H9 (cell line): ENCODE results near the gene ENTPD6. TPM values are rescaled to one million over a fixed set of nuclear protein-coding genes. Genes with fewer than 3 reads are reported as not detected.

Source experiments
- DNase-seq: peaks from one replicate; pipeline ENCODE4 v3.0.0-alpha.2; 2017
- H2AFZ ChIP-seq: one replicate; pipeline ENCODE4 v1.6.1; 2013; ENCODE audit warnings: mild to moderate bottlenecking, low read length, control low read depth, moderate library complexity
- H2AK5ac ChIP-seq: 2 replicates; pipeline ENCODE4 v1.6.1; 2013; ENCODE audit warnings: low read length, control low read depth, mixed read lengths; ENCODE audit not compliant: insufficient read length
- H2BK120ac ChIP-seq: one replicate; pipeline ENCODE4 v1.6.1; 2013; ENCODE audit warnings: low read depth, mild to moderate bottlenecking, low read length, control low read depth, inconsistent platforms; ENCODE audit not compliant: poor library complexity, severe bottlenecking
- H2BK12ac ChIP-seq: 2 replicates; pipeline ENCODE4 v1.6.1; 2013; ENCODE audit warnings: low read length, control low read depth, mixed read lengths, low read depth; ENCODE audit not compliant: insufficient read length
- H2BK15ac ChIP-seq: 2 replicates; pipeline ENCODE4 v1.6.1; 2013; ENCODE audit warnings: low read depth, low read length, control low read depth
- H2BK20ac ChIP-seq: one replicate; pipeline ENCODE4 v1.6.1; 2013; ENCODE audit warnings: low read depth, mild to moderate bottlenecking, low read length, control low read depth, inconsistent platforms; ENCODE audit not compliant: poor library complexity, severe bottlenecking
- H2BK5ac ChIP-seq: 2 replicates; pipeline ENCODE4 v1.6.1; 2013; ENCODE audit warnings: low read length, control low read depth, mixed read lengths; ENCODE audit not compliant: insufficient read length
- H3K14ac ChIP-seq: 2 replicates; pipeline ENCODE4 v1.6.1; 2013; ENCODE audit warnings: low read length, control low read depth; ENCODE audit not compliant: insufficient read depth
- H3K18ac ChIP-seq: 2 replicates; pipeline ENCODE4 v1.6.1; 2013; ENCODE audit warnings: low read depth, mild to moderate bottlenecking, mixed read lengths, low read length, control low read depth; ENCODE audit not compliant: insufficient read length
- H3K23ac ChIP-seq: 2 replicates; pipeline ENCODE4 v1.6.1; 2013; ENCODE audit warnings: low read length, control low read depth, mixed read lengths, low read depth; ENCODE audit not compliant: insufficient read length
- H3K23me2 ChIP-seq: 2 replicates; pipeline ENCODE4 v1.6.1; 2013; ENCODE audit warnings: low read depth, mild to moderate bottlenecking, mixed read lengths, low read length, control low read depth; ENCODE audit not compliant: insufficient read length, poor library complexity, severe bottlenecking
- H3K27ac ChIP-seq: 2 replicates; pipeline ENCODE4 v1.5.1; 2013; ENCODE audit warnings: low read length, control low read depth, mixed read lengths, low read depth; ENCODE audit not compliant: insufficient read length
- H3K27me3 ChIP-seq: 2 replicates; pipeline ENCODE4 v1.6.1; 2013; ENCODE audit warnings: low read length, control low read depth, inconsistent platforms; ENCODE audit not compliant: insufficient read depth
- H3K4ac ChIP-seq: 2 replicates; pipeline ENCODE4 v1.6.1; 2013; ENCODE audit warnings: low read depth, mild to moderate bottlenecking, control low read depth, inconsistent platforms, low read length, moderate library complexity
- H3K4me1 ChIP-seq: 2 replicates; pipeline ENCODE4 v1.6.1; 2013; ENCODE audit warnings: low read length, control low read depth, inconsistent platforms; ENCODE audit not compliant: insufficient read depth
- H3K4me2 ChIP-seq: 2 replicates; pipeline ENCODE4 v1.6.1; 2013; ENCODE audit warnings: low read length, control low read depth, mixed read lengths; ENCODE audit not compliant: insufficient read length, insufficient read depth
- H3K56ac ChIP-seq: 2 replicates; pipeline ENCODE4 v1.6.1; 2013; ENCODE audit warnings: low read depth, mild to moderate bottlenecking, mixed read lengths, low read length, control low read depth; ENCODE audit not compliant: insufficient read length
- H3K79me1 ChIP-seq: 2 replicates; pipeline ENCODE4 v1.6.1; 2013; ENCODE audit warnings: low read depth, mild to moderate bottlenecking, moderate library complexity, low read length, control low read depth, inconsistent platforms; ENCODE audit not compliant: insufficient read depth, poor library complexity, severe bottlenecking
- H3K79me2 ChIP-seq: 2 replicates; pipeline ENCODE4 v1.6.1; 2013; ENCODE audit warnings: low read length, control low read depth, inconsistent platforms; ENCODE audit not compliant: insufficient read depth
- H3K9ac ChIP-seq: 2 replicates; pipeline ENCODE4 v1.6.1; 2013; ENCODE audit warnings: low read length, control low read depth, mixed read lengths; ENCODE audit not compliant: insufficient read length; ENCODE audit errors: extremely low read depth
- H3K9me3 ChIP-seq: one replicate; pipeline ENCODE4 v1.6.1; 2013; ENCODE audit warnings: low read depth, low read length, inconsistent platforms; ENCODE audit not compliant: control insufficient read depth
- H3T11ph ChIP-seq: one replicate; pipeline ENCODE4 v1.6.1; 2013; ENCODE audit warnings: mild to moderate bottlenecking, low read length, control low read depth, inconsistent platforms
- H4K20me1 ChIP-seq: one replicate; pipeline ENCODE4 v1.6.1; 2013; ENCODE audit not compliant: control insufficient read depth, insufficient read length, insufficient read depth
- H4K5ac ChIP-seq: 2 replicates; pipeline ENCODE4 v1.6.1; 2013; ENCODE audit warnings: low read depth, mild to moderate bottlenecking, mixed read lengths, low read length, control low read depth; ENCODE audit not compliant: insufficient read length
- H4K8ac ChIP-seq: replicated peaks from 2 replicates; pipeline ENCODE4 v1.6.1; 2013; ENCODE audit warnings: low read length, control low read depth, mixed read lengths, low read depth; ENCODE audit not compliant: insufficient read length
- H4K91ac ChIP-seq: 2 replicates; pipeline ENCODE4 v1.6.1; 2013; ENCODE audit warnings: low read depth, mild to moderate bottlenecking, moderate library complexity, mixed read lengths, low read length, control low read depth; ENCODE audit not compliant: insufficient read length
- H3K27ac Mint-ChIP-seq, 3 experiments: 2 replicates in 2 of 3; 3 replicates in 1 of 3; pipeline ENCODE4 v1.8.0; 2020 to 2021; ENCODE audit warnings: mixed read lengths in 3 of 3, mild to moderate bottlenecking in 1 of 3, moderate library complexity in 1 of 3
- H3K27me3 Mint-ChIP-seq: 2 replicates; pipeline ENCODE4 v1.8.0; 2021; ENCODE audit warnings: low read depth, mild to moderate bottlenecking, moderate library complexity, mixed read lengths
- H3K36me3 Mint-ChIP-seq, 3 experiments: 2 replicates in 2 of 3; 3 replicates in 1 of 3; pipeline ENCODE4 v1.8.0; 2020 to 2021; ENCODE audit warnings: low read depth in 3 of 3, mixed read lengths in 3 of 3; ENCODE audit not compliant: insufficient read depth in 1 of 3
- H3K4me1 Mint-ChIP-seq, 2 experiments: 2 replicates each; pipeline ENCODE4 v1.8.0; 2020; ENCODE audit warnings: mixed read lengths in 2 of 2
- H3K4me3 Mint-ChIP-seq, 2 experiments: 2 replicates in 1 of 2; 3 replicates in 1 of 2; pipeline ENCODE4 v1.8.0; 2020 to 2021; ENCODE audit warnings: mild to moderate bottlenecking in 2 of 2, mixed read lengths in 2 of 2, moderate library complexity in 1 of 2
- H3K9me3 Mint-ChIP-seq, 2 experiments: 2 replicates in 1 of 2; 3 replicates in 1 of 2; pipeline ENCODE4 v1.8.0; 2020; ENCODE audit warnings: mild to moderate bottlenecking in 2 of 2, mixed read lengths in 2 of 2, moderate library complexity in 1 of 2
- WGBS: extraction: QIAGEN DNeasy Blood & Tissue Kit; methylation state at CpG from one replicate; pipeline ENCODE4 v1.1.7; 2013; ENCODE audit warnings: missing lambda C conversion rate, low lambda C conversion rate, mixed read lengths; ENCODE audit not compliant: insufficient read length; ENCODE audit errors: extremely low coverage; 5-methylcytosine and 5-hydroxymethylcytosine counted together
- total RNA-seq: library from RNA; stranded (reverse); gene quantifications from 2 replicates; pipeline ENCODE4 v1.2.1, GENCODE V29; 2021
- TF ChIP-seq, protein P1 (sequence below): fragments of 200-600 bp; sonication (generic); conservative IDR thresholded peaks from 3 replicates; pipeline ENCODE4 v1.8.0; 2021; ENCODE audit warnings: antibody characterized with exemption, mild to moderate bottlenecking

The ENTPD6 gene
- total RNA-seq, 1 experiment from 2014 or later = 57.4 TPM

DNA sequence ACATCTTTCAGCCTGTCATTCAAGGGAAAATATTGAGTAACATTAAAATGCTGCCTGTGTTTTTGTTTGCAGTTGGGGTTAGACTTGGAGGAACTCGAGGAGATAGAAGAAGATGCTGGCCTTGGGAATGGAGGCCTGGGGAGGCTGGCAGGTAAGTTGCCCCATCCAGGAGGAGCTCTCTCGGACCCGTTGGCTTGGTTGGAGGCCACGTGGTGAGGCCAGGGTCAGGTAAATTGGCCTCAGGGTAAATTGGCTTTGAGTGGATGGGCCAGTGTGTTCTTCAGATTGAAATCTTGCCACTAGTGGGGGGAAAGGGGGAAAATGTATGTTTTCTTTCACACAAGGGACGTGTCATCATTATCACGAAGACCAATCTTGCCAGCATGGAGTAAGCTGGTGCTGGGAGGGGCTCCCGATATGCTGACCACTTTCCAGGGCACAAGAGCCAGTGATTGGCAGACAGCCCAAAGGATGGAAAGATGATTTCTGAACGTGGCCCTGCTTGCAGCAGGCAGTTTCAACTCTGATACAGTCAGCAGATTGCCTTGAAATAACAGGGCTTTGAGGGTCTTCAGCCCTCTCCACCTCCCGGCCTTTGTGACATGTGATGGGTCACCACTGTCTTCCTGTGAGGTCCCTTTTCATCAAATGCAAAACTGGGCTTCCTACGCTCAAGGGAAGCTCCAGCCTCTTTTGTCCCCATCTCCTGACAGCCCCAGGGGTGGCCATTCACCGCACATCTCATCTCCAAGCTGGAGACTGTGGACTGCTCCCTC lies 73.7 kb downstream of the ENTPD6 start:
- peaks cover 21 to 58% (median 34%) of the 10 kb centered on the region in 3 experiments for H3K36me3 Mint-ChIP-seq
- no peak overlapping the region for H2BK120ac ChIP-seq
- peak overlapping the region in 1 of 3 experiments; percentile 19; a peak in 2 of 7 replicates for H3K27ac Mint-ChIP-seq
- no peaks in the 10 kb centered on the region for H3K4me1 Mint-ChIP-seq
- no peak overlapping the region for H4K8ac ChIP-seq
- no peak overlapping the region for H3T11ph ChIP-seq
- TF ChIP-seq, protein P1, sequence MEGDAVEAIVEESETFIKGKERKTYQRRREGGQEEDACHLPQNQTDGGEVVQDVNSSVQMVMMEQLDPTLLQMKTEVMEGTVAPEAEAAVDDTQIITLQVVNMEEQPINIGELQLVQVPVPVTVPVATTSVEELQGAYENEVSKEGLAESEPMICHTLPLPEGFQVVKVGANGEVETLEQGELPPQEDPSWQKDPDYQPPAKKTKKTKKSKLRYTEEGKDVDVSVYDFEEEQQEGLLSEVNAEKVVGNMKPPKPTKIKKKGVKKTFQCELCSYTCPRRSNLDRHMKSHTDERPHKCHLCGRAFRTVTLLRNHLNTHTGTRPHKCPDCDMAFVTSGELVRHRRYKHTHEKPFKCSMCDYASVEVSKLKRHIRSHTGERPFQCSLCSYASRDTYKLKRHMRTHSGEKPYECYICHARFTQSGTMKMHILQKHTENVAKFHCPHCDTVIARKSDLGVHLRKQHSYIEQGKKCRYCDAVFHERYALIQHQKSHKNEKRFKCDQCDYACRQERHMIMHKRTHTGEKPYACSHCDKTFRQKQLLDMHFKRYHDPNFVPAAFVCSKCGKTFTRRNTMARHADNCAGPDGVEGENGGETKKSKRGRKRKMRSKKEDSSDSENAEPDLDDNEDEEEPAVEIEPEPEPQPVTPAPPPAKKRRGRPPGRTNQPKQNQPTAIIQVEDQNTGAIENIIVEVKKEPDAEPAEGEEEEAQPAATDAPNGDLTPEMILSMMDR = no peak
- WGBS = no CpG with 5 or more reads among the region's 11 CpGs
- H3K9me3 Mint-ChIP-seq = peaks cover 0 to 2% of the 10 kb centered on the region in 2 experiments; a peak in 2 of 5 replicates
- no peak overlapping the region for H3K4me3 Mint-ChIP-seq
- no peak overlapping the region for H2AFZ ChIP-seq
- no peak overlapping the region for H3K27ac ChIP-seq
- no peak overlapping the region for H3K9ac ChIP-seq
- H4K20me1 ChIP-seq = no peaks in the 10 kb centered on the region
- no peak overlapping the region for H4K91ac ChIP-seq
- H3K79me1 ChIP-seq = no peaks in the 10 kb centered on the region
- DNase-seq = peak; percentile 8
- no peak overlapping the region for H4K5ac ChIP-seq
- no peak overlapping the region for H3K4me2 ChIP-seq
- H2BK5ac ChIP-seq = no peak overlapping the region
- H3K79me2 ChIP-seq = no peaks in the 10 kb centered on the region
- H3K27me3 ChIP-seq = no peaks in the 10 kb centered on the region
- H3K14ac ChIP-seq = no peak overlapping the region
- H3K4me1 ChIP-seq = no peaks in the 10 kb centered on the region
- no peak overlapping the region for H2AK5ac ChIP-seq
- H3K4ac ChIP-seq = no peak overlapping the region
- H2BK12ac ChIP-seq = no peak overlapping the region
- H3K9me3 ChIP-seq = no peaks in the 10 kb centered on the region
- no peak overlapping the region for H3K18ac ChIP-seq
- no peak overlapping the region for H2BK20ac ChIP-seq
- no peaks in the 10 kb centered on the region for H3K27me3 Mint-ChIP-seq
- no peaks in the 10 kb centered on the region for H3K23me2 ChIP-seq
- no peak overlapping the region for H3K56ac ChIP-seq
- H2BK15ac ChIP-seq = no peak overlapping the region
- no peak overlapping the region for H3K23ac ChIP-seq
